ENCODE measurements around the gene CS.

DNA sequence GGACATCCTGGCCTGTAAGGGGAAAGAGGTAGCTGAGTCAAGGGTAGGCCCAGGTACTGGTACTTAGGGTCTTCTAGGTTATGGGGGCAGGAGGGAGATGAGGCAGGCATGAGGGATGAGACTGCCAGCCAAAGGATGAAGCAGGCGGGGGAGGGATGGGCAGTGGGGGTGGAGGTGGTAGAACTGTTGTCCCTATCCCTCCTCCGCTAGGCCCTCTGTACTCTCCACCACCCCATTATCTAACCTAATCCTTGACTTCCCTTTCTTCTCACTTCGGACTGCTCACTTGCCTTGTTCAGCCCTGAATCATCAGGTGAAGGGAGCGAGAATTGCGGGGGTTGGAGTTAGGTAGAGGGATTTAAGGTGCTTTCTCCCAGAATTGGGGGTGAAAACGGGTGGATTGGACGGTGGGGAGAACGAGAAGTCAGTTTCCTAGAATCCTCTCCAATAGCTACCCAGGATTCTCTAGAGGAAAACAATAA, 33.1 kb upstream of the CS start:
- no peak for TF ChIP-seq ZNF274 (IDR thresholded peaks at IDR 0.05; ENCODE audit: low read depth, low read length)
- TF ChIP-seq YY1 (IDR thresholded peaks at IDR 0.05; ENCODE audit: insufficient read depth, insufficient read length): no peak
- no peak for TF ChIP-seq SUZ12 (IDR thresholded peaks at IDR 0.05; ENCODE audit: extremely low read depth, insufficient read depth, insufficient read length)

All from NT2/D1 (cell line).